SH-SY5Y (cell line): Measurements from ENCODE around the gene KIAA1614.

Source experiments
- GATA2 ChIP-seq: IDR thresholded peaks from 2 replicates; pipeline ENCODE4 v1.6.1; 2011; ENCODE audit warnings: mild to moderate bottlenecking, low read depth, low read length
- GATA3 ChIP-seq: IDR thresholded peaks from 2 replicates; pipeline ENCODE4 v1.6.1; 2011; ENCODE audit warnings: low read depth, mild to moderate bottlenecking, low read length, moderate library complexity

DNA sequence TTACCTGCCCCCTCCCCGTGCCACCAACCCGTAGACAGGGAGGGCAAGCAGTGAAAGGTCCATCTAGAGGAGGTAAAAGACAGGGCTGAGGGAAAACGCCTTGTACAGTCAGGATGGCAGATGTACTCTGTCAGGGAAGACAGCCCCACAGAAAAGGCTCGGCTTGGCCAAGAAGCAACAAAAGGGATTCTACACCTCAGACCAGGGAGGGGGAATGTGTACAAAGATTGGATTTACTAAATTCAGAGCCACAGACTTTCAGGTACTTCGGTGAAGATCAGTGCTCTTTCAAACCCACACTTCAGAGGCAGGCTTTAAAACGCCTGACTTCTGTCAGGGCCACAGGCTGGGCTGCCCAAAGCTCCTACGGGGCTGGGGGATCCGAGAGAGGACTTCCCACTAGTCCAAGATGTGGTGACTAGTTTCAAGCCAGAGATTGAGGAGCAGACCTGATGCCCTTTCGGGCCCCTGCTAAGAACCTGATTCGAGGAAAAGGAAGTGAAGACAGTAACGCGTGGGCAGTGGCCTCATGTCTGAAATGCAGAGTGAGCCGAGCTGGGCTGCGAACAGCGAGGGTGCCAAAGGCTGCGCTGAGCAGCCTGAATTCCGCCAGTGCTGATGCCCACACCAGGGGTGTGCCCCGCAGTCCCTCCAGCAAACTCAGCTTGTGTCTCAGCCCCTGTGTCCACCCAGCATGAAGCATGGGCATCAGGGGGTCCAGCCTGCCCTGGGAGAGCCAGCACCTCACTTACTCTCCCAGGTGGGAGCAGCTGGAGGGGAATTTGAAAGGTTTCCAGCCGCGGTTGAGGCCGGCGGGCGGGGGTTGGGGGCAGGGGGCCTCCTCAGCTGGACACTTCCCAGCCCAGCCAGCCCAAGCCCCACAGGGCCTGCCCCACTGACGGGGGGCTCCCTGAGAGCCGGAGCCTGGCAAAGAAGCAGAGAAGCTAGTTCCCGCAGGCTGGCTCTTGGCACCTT, 36.2 kb downstream of the KIAA1614 start:
- TF ChIP-seq GATA3 (no peak), GATA2 (no peak)
